ENCODE data around the gene TMCC1.

DNA sequence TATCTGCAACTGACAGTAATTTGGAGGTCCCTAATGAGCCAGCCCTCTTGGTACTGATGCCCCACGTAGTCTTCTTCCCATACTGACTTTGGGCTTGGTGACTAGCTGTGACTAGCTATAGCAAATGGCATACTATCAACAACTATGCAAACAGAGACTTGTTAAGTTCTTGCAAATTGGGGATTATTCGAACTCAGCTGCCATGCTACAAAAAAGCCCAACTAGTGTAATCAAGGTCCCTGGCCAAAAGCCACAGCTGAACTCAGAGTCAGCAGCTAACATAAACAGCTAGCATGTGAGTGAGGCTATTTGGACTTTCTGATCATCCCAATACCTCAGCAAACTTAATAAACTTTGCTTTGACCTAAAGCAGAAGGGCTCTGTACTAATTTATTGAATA, 165.8 kb downstream of the TMCC1 start:
- TF ChIP-seq, protein P1, sequence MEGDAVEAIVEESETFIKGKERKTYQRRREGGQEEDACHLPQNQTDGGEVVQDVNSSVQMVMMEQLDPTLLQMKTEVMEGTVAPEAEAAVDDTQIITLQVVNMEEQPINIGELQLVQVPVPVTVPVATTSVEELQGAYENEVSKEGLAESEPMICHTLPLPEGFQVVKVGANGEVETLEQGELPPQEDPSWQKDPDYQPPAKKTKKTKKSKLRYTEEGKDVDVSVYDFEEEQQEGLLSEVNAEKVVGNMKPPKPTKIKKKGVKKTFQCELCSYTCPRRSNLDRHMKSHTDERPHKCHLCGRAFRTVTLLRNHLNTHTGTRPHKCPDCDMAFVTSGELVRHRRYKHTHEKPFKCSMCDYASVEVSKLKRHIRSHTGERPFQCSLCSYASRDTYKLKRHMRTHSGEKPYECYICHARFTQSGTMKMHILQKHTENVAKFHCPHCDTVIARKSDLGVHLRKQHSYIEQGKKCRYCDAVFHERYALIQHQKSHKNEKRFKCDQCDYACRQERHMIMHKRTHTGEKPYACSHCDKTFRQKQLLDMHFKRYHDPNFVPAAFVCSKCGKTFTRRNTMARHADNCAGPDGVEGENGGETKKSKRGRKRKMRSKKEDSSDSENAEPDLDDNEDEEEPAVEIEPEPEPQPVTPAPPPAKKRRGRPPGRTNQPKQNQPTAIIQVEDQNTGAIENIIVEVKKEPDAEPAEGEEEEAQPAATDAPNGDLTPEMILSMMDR (IDR thresholded peaks at IDR 0.05; ENCODE audit: insufficient read depth, low read length): no peak
- TF ChIP-seq POLR2AphosphoS5 (IDR thresholded peaks at IDR 0.05; ENCODE audit: low read depth): no peak
- TF ChIP-seq REST (IDR thresholded peaks at IDR 0.05; ENCODE audit: insufficient replicate concordance, low read depth): no peak
- no peak for TF ChIP-seq GABPA (IDR thresholded peaks at IDR 0.05; ENCODE audit: low read depth)
- no peak for TF ChIP-seq SPI1 (IDR thresholded peaks at IDR 0.05; ENCODE audit: borderline replicate concordance, low read depth)
